Measurements from ENCODE around the gene COL24A1.
"Not testable (repeated sequence)": the region's sequence is repeated elsewhere in the genome, so short reads cannot be mapped to it uniquely, and the experiment has no call there.

COL24A1 gene

GRCh38 chr1:85888921-85889320, 267.7 kb downstream of the COL24A1 start:
- no peak for DNase-seq (ENCODE audit: low spot score)

- no peak for DNase-seq (ENCODE audit: low spot score)
These were observed 272.1 kb downstream of the COL24A1 start for GRCh38 chr1:85884372-85885035.

- DNase-seq (ENCODE audit: low spot score) = no peak
These were observed 289.4 kb downstream of the COL24A1 start for GRCh38 chr1:85867189-85867588.

GRCh38 chr1:85865213-85865612, 291.4 kb downstream of the COL24A1 start:
- DNase-seq (ENCODE audit: low spot score) = no peak

GRCh38 chr1:85864727-85865126, 291.8 kb downstream of the COL24A1 start:
- no peak for DNase-seq (ENCODE audit: low spot score)

- not testable (repeated sequence) for DNase-seq (ENCODE audit: low spot score)
These were observed 292.9 kb downstream of the COL24A1 start for GRCh38 chr1:85863639-85864038.

- no peak for DNase-seq (ENCODE audit: low spot score)
These were observed 294.1 kb downstream of the COL24A1 start for GRCh38 chr1:85862456-85862855.

GRCh38 chr1:85857991-85858390, 298.6 kb downstream of the COL24A1 start:
- DNase-seq (ENCODE audit: low spot score) = no peak

- no peak for DNase-seq (ENCODE audit: low spot score)
These were observed 306.3 kb downstream of the COL24A1 start for GRCh38 chr1:85850238-85850637.

- no peak for DNase-seq (ENCODE audit: low spot score)
These were observed 306.9 kb downstream of the COL24A1 start for GRCh38 chr1:85849660-85850059.

GRCh38 chr1:85847356-85847755, 309.2 kb downstream of the COL24A1 start:
- DNase-seq (ENCODE audit: low spot score) = no peak

- DNase-seq (ENCODE audit: low spot score) = no peak
These were observed 309.9 kb downstream of the COL24A1 start for GRCh38 chr1:85846706-85847105.

- DNase-seq (ENCODE audit: low spot score) = no peak
These were observed 317.1 kb downstream of the COL24A1 start for GRCh38 chr1:85839459-85839858.

GRCh38 chr1:85838238-85838637, 318.3 kb downstream of the COL24A1 start:
- no peak for DNase-seq (ENCODE audit: low spot score)

- DNase-seq (ENCODE audit: low spot score) = no peak
These were observed 319.8 kb downstream of the COL24A1 start for GRCh38 chr1:85836736-85837135.

GRCh38 chr1:85833165-85833564, 323.4 kb downstream of the COL24A1 start:
- DNase-seq (ENCODE audit: low spot score) = not testable (repeated sequence)

- no peak for DNase-seq (ENCODE audit: low spot score)
These were observed 325.7 kb downstream of the COL24A1 start for GRCh38 chr1:85830837-85831236.

- no peak for DNase-seq (ENCODE audit: low spot score)
These were observed 332.3 kb downstream of the COL24A1 start for GRCh38 chr1:85824066-85824840.

GRCh38 chr1:85822696-85823095, 333.9 kb downstream of the COL24A1 start:
- DNase-seq (ENCODE audit: low spot score) = no peak

GRCh38 chr1:85818371-85818770, 338.2 kb downstream of the COL24A1 start:
- DNase-seq (ENCODE audit: low spot score) = no peak

- DNase-seq (ENCODE audit: low spot score) = no peak
These were observed 340.0 kb downstream of the COL24A1 start for GRCh38 chr1:85816606-85817005.

- DNase-seq (ENCODE audit: low spot score) = no peak
These were observed 340.7 kb downstream of the COL24A1 start for GRCh38 chr1:85815906-85816305.

GRCh38 chr1:85806236-85806965, 350.2 kb downstream of the COL24A1 start:
- DNase-seq (ENCODE audit: low spot score) = no peak
